Renal pelvis (tissue), 4 donors: Measurements from ENCODE around the gene CRYAB. TPM values are rescaled to one million over a fixed set of nuclear protein-coding genes. Genes with fewer than 3 reads are reported as not detected.
"Not testable (repeated sequence)": the region's sequence is repeated elsewhere in the genome, so short reads cannot be mapped to it uniquely, and the experiment has no call there.

ENCODE experiments used
- DNase-seq: peaks from one replicate; pipeline ENCODE4 v3.0.0-alpha.2; 2013
- polyA plus RNA-seq, 3 donors: library from polyadenylated mRNA; unstranded; fragments of 120-200 nt; gene quantifications; one replicate each; pipeline ENCODE4 v1.2.1, GENCODE V29; 2013; ENCODE audit not compliant: insufficient read length in 3 of 3

CRYAB gene
- polyA plus RNA-seq, 3 donors = 48.6 to 75.2 (median 50.1) TPM

DNA sequence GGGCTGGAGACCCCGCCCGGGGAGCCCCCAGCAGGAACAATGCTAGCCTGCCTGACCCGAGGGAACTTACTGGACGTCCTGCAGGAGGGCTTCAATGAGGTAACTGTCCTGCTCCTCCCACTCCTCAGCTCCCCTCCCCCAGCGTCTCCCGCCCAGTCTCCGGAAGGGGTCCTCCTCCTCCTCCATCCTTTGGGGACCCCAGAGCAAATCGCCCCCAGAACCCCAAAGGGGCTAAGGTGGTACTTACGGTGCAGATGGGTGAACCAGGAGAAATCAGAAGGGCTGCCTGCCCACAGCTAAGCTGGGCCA lies 25.8 kb upstream of the CRYAB start:
- no peak for DNase-seq

DNA sequence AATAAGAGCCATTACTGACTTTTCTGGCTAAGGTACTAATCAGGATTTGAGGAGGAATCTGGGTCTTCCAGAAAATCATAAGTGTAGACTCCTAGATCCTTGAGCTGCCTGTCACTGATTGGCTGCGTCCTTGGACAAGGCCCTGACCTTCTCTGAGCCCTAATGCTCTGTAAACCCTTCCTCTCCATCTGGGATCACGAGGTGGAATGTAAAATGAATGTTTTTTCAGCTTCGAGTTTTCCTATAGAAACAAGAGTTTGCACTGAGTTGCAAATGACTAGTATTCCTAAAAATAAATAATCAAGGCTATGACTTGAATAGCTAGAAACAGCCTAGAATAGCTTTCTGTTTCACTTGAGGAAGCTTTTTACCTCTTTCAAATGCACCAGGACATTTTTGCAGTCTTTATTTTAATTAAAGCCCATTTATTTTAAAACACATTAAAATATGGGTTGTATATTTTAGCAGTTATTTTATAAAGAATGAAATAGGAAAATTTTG lies 24.5 kb upstream of the CRYAB start:
- no peak for DNase-seq

DNA sequence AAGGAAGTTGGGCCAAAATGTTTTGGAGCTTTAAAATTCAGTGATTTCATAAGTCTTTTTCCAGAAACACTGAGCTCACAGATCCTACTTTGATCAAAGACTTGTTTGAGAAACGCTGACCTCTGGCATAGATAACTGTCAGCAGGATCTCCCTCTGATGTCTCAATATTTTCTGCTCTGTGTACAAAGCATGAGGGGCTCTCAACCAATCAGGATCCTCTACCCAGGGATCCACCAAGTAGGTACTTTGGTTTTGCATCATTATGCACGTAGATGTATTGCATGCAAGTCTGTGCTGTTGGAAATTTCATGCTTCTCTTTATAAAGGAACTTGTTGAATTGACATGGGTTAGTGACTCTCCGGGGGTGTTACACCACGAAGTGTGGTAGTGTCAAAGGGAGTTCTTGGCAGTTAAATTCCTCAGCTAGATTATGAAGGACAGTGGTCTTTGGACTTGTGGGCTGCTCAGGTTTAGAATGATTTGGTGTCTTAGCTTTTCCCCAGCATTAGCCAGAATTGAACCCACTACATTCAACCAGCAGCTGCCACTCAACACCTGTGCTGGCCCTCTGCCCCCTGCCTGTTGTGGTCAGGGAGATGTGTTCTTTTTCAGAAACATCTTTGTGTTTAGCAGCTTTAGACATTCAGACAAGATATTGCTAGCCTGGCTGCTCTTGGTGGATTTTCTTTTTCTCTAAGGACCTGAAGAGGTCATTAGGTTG lies 23.9 kb upstream of the CRYAB start:
- no peak for DNase-seq

- no peak for DNase-seq
Observed at GRCh38 chr11:111934306-111934705, 22.7 kb upstream of the CRYAB start.

- no peak for DNase-seq
Observed at GRCh38 chr11:111933872-111934271, 22.3 kb upstream of the CRYAB start.

DNA sequence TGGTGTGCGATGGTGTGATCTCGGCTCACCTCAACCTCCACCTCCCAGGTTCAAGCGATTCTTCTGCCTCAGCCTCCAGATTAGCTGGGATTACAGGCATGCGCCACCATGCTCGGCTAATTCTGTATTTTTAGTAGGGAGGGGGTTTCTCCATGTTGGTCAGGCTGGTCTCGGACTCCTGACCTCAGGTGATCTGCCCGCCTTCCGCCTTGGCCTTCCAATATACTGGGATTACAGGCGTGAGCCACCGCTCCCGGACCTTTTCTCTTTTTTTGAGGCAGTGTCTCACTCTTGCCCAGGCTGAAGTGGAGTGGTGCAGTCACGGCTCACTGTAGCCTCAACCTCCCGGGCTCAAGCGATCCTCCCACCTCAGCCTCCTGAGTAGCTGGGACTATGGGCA lies 21.6 kb upstream of the CRYAB start:
- not testable (repeated sequence) for DNase-seq

GRCh38 chr11:111932611-111932950 lies 21.0 kb upstream of the CRYAB start:
- no peak for DNase-seq

- DNase-seq = no peak
Observed at GRCh38 chr11:111930472-111930871, 18.9 kb upstream of the CRYAB start.

- peak; percentile 97 for DNase-seq
Observed at GRCh38 chr11:111926505-111927391, 15.2 kb upstream of the CRYAB start.

- DNase-seq = no peak
Observed at GRCh38 chr11:111925953-111926352, 14.4 kb upstream of the CRYAB start.

GRCh38 chr11:111923951-111924350 lies 12.4 kb upstream of the CRYAB start:
- no peak for DNase-seq

DNA sequence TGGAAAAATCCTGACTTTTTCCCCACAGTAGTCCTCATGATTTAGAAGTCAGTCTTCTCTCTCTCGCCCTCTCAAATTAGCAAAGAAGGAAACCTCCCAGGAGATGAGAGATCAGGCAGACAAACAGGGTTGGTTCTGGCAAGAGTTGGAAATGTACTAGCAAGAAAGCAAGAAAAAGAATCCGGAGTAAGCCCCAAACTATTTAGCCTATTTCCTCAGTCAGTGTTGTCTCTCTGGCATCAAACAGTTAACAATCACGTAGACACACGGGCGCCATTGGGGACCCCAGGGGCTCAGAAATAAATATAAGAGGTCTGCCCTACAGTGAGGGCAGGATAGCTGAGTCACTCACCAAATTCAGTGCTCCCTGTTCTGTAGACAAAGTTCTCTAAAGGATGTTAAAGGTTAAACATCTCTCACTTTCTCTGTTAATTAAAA lies 11.8 kb upstream of the CRYAB start:
- no peak for DNase-seq

- no peak for DNase-seq
Observed at GRCh38 chr11:111922803-111923202, 11.2 kb upstream of the CRYAB start.

GRCh38 chr11:111921541-111922230 lies 10.1 kb upstream of the CRYAB start:
- no peak for DNase-seq

- no peak for DNase-seq
Observed at GRCh38 chr11:111920908-111921307, 9.3 kb upstream of the CRYAB start.

- peak; percentile 93 for DNase-seq
Observed at GRCh38 chr11:111918390-111919256, 7.1 kb upstream of the CRYAB start, which contains the start of gene C11orf52. Gene C11orf52, plus strand, starts transcription at chr11:111918913. Its CDS starts 60 bp downstream, at chr11:111918973.

GRCh38 chr11:111917788-111918187 lies 6.2 kb upstream of the CRYAB start:
- DNase-seq = no peak

GRCh38 chr11:111917312-111917711 lies 5.7 kb upstream of the CRYAB start:
- DNase-seq = no peak

- no peak for DNase-seq
Observed at GRCh38 chr11:111916768-111917167, 5.2 kb upstream of the CRYAB start.

GRCh38 chr11:111913997-111914396 lies 2.4 kb upstream of the CRYAB start:
- DNase-seq = peak; percentile 68
